Subcutaneous adipose tissue (tissue), 4 donors: ENCODE data around the gene CHTF8. TPM values are rescaled to one million over a fixed set of nuclear protein-coding genes. Genes with fewer than 3 reads are reported as not detected.

ENCODE experiments used
- total RNA-seq, 4 donors: library from RNA; depleted of rRNA; stranded (reverse); fragments of >200 nt; gene quantifications; one replicate each; pipeline ENCODE4 v1.1.0, GENCODE V29; 2016
- TF ChIP-seq, protein P1 (sequence below): fragments of 450-650 bp; IDR thresholded peaks from one replicate; pipeline ENCODE4 v1.5.1; 2016; ENCODE audit warnings: low read depth, mild to moderate bottlenecking, control low read depth, antibody characterized with exemption, moderate library complexity

CHTF8 gene
- total RNA-seq, 4 donors from 2014 or later, result 54.3 to 74.2 (median 65.7) TPM

GRCh38 chr16:69131167-69131838 is 1.1 kb downstream of the CHTF8 start:
- TF ChIP-seq, protein P1, sequence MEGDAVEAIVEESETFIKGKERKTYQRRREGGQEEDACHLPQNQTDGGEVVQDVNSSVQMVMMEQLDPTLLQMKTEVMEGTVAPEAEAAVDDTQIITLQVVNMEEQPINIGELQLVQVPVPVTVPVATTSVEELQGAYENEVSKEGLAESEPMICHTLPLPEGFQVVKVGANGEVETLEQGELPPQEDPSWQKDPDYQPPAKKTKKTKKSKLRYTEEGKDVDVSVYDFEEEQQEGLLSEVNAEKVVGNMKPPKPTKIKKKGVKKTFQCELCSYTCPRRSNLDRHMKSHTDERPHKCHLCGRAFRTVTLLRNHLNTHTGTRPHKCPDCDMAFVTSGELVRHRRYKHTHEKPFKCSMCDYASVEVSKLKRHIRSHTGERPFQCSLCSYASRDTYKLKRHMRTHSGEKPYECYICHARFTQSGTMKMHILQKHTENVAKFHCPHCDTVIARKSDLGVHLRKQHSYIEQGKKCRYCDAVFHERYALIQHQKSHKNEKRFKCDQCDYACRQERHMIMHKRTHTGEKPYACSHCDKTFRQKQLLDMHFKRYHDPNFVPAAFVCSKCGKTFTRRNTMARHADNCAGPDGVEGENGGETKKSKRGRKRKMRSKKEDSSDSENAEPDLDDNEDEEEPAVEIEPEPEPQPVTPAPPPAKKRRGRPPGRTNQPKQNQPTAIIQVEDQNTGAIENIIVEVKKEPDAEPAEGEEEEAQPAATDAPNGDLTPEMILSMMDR, result no peak

DNA sequence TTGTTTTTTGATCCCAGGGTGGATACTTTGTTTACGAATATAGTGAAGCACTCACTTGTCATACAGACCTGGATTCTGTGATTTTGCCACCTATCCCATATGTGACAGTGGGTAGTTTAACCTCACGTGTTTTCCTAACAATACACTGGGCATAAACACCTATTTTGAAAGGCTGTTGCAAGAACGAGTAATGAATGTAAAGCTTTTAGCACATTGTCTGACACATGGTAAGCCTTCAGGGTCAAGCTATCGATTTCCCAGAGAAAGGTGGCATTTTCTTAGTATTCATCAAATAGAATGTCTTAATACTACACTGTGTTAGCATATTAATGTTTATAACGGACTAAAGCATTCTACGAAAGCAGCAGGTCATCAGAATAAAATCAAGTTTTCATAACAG is 1.9 kb downstream of the CHTF8 start:
- TF ChIP-seq, protein P1, result no peak

GRCh38 chr16:69127966-69128510 is 4.3 kb downstream of the CHTF8 start:
- TF ChIP-seq, protein P1, result no peak

DNA sequence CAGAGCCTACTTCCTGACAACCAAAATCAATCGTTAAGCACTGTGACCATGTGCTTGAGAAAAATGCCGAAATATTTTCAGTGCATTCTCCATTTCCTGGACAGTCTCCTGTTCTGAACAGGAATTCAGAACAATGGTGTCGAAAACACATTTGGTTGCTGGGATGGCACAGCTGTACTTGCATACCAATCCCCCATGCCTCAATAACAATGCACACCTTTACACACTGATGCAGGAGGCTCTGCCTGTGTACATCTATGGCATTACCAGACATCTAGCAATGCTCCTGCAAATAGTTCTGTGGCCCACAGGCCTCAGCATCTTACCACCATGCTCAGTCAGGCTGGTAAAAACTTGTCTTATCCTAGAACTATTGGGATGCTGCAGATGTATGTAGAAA is 6.2 kb downstream of the CHTF8 start:
- TF ChIP-seq, protein P1, result no peak

GRCh38 chr16:69123910-69124309 is 8.5 kb downstream of the CHTF8 start:
- TF ChIP-seq, protein P1, result no peak

- TF ChIP-seq, protein P1, result no peak
Observed at GRCh38 chr16:69120096-69120664, 12.2 kb downstream of the CHTF8 start.

GRCh38 chr16:69119536-69119935 is 12.9 kb downstream of the CHTF8 start:
- TF ChIP-seq, protein P1, result no peak
